Measurements from ENCODE around the gene EBF3.

Gene EBF3

GRCh38 chr10:129870961-129871621 is 93.0 kb downstream of the EBF3 start:
- Mint-ChIP-seq H3K36me3 (ENCODE audit: low read depth) (no peaks in the 10 kb centered on the region), H3K4me1 (ENCODE audit: low read depth) (no peaks in the 10 kb centered on the region), H3K4me3 (no peak overlapping the region), H3K9me3 (no peaks in the 10 kb centered on the region), H3K27ac (no peak overlapping the region), H3K27me3 (ENCODE audit: low read depth) (no peaks in the 10 kb centered on the region)

- no peak overlapping the region for H3K27ac Mint-ChIP-seq
- no peaks in the 10 kb centered on the region for H3K27me3 Mint-ChIP-seq (ENCODE audit: low read depth)
- H3K9me3 Mint-ChIP-seq, result no peaks in the 10 kb centered on the region
- no peaks in the 10 kb centered on the region for H3K4me1 Mint-ChIP-seq (ENCODE audit: low read depth)
- no peak overlapping the region for H3K4me3 Mint-ChIP-seq
- H3K36me3 Mint-ChIP-seq (ENCODE audit: low read depth), result no peaks in the 10 kb centered on the region
These were observed 93.7 kb downstream of the EBF3 start for GRCh38 chr10:129870474-129870757.

DNA sequence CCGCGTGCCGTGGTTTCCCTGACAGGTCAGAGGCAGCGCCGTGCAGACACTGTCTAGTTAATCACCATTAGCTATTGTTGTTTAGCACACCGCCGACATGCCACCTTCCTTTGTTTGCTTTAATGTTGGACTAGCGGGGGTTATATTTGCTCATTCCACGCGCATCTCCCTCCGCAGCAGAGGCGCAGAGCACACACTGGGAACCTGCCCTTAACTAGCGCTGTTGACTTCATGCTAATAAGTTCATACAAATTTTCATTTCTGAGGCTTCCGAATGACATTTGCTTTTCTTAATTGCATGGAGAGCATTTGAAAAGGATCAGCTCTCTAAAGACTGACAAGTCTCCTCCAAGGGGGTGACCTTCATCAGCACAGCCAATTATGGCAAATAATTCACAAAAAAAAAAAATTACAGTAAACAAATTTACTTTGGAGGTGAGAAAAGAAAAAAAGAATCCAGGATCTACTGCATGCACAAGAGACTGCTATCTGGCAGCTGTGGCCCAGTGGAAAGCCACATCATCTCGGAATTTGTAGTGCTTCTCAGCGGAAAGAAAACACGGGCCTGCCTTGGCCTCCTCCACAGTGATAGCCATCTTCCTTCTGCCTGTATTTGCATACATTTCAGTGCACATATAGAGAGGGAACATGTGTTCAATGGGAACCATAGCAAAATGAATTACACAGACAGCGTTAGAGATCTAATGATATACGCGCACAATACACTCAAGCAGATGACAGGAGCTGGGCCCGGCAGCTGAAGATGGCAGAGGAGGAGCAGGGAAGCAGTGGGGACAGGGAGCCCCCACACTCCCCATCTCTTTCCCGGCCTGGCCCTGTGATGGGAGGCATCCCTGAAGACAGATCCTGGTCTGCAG is 94.2 kb downstream of the EBF3 start:
- Mint-ChIP-seq H3K36me3 (ENCODE audit: low read depth) (no peaks in the 10 kb centered on the region), H3K27me3 (ENCODE audit: low read depth) (no peaks in the 10 kb centered on the region), H3K9me3 (no peaks in the 10 kb centered on the region), H3K27ac (no peak overlapping the region), H3K4me3 (no peak overlapping the region), H3K4me1 (ENCODE audit: low read depth) (no peaks in the 10 kb centered on the region)

DNA sequence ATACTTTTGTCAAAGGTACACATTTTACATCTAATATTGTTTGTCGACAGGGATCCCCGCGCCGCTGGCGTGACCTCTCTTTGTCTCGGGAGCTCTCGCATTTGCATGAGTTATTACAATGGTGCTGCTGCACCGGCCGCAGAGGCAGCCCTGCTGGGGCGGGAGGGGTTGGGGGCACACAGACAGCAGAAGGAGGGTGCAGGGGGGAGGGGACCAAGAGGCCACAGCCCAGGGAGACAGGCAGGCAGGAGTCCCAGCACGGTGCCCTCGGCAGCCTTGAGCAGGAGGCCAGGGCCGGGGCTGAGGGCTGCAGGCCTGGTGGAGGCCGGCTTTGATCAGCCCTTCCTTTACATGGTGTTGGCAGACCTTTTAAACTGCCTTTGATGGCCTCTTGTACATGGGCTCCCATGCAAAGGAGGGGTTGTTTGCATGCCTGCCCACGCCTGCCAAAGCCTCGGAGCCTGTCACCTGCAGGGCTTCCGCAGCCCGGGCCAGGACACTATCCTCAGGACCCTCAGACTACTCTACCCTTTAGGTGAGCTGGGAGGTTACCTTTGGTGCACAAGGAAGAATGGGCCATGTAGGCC is 95.5 kb downstream of the EBF3 start:
- Mint-ChIP-seq H3K4me1 (ENCODE audit: low read depth) (no peaks in the 10 kb centered on the region), H3K4me3 (no peak overlapping the region), H3K9me3 (no peaks in the 10 kb centered on the region), H3K36me3 (ENCODE audit: low read depth) (no peaks in the 10 kb centered on the region), H3K27ac (no peak overlapping the region), H3K27me3 (ENCODE audit: low read depth) (no peaks in the 10 kb centered on the region)

- Mint-ChIP-seq H3K36me3 (ENCODE audit: low read depth) (no peaks in the 10 kb centered on the region), H3K9me3 (no peaks in the 10 kb centered on the region), H3K27me3 (ENCODE audit: low read depth) (no peaks in the 10 kb centered on the region), H3K4me3 (no peak overlapping the region), H3K27ac (no peak overlapping the region), H3K4me1 (ENCODE audit: low read depth) (no peaks in the 10 kb centered on the region)
These were observed 96.4 kb downstream of the EBF3 start for GRCh38 chr10:129867631-129868179.

DNA sequence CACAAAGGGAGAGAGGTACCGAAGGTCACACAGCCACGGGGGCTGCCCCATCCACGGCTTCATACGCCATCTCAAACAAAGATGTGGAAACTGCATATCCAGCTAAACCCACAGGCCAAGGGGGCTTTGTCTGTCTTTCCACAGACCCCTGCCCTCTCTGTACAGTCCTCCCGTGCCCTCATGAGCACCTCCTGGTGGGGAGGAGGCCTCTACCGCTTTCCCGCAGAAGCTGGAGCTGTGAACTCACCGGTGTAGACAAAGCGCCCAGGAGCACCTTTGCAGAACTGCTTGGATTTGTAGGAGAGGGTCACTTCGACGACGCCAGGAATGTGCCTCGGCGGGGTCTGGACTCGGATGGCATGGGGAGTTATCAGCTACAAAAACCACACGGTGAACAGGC is 97.2 kb downstream of the EBF3 start:
- H3K27me3 Mint-ChIP-seq (ENCODE audit: low read depth), result no peaks in the 10 kb centered on the region
- no peak overlapping the region for H3K27ac Mint-ChIP-seq
- H3K36me3 Mint-ChIP-seq (ENCODE audit: low read depth), result no peaks in the 10 kb centered on the region

GRCh38 chr10:129865960-129866359 is 98.1 kb downstream of the EBF3 start:
- no peaks in the 10 kb centered on the region for H3K4me1 Mint-ChIP-seq (ENCODE audit: low read depth)
- no peaks in the 10 kb centered on the region for H3K9me3 Mint-ChIP-seq
- no peaks in the 10 kb centered on the region for H3K36me3 Mint-ChIP-seq (ENCODE audit: low read depth)
- no peak overlapping the region for H3K27ac Mint-ChIP-seq
- no peaks in the 10 kb centered on the region for H3K27me3 Mint-ChIP-seq (ENCODE audit: low read depth)
- H3K4me3 Mint-ChIP-seq, result no peak overlapping the region

More for the DNA sequence above, 97.2 kb downstream of the EBF3 start:
- no peak overlapping the region for H3K4me3 Mint-ChIP-seq
- no peaks in the 10 kb centered on the region for H3K4me1 Mint-ChIP-seq (ENCODE audit: low read depth)
- H3K9me3 Mint-ChIP-seq, result no peaks in the 10 kb centered on the region

GRCh38 chr10:129865413-129865812 is 98.7 kb downstream of the EBF3 start:
- H3K4me1 Mint-ChIP-seq (ENCODE audit: low read depth), result no peaks in the 10 kb centered on the region
- no peaks in the 10 kb centered on the region for H3K9me3 Mint-ChIP-seq
- no peak overlapping the region for H3K4me3 Mint-ChIP-seq
- no peaks in the 10 kb centered on the region for H3K27me3 Mint-ChIP-seq (ENCODE audit: low read depth)
- no peaks in the 10 kb centered on the region for H3K36me3 Mint-ChIP-seq (ENCODE audit: low read depth)
- no peak overlapping the region for H3K27ac Mint-ChIP-seq

DNA sequence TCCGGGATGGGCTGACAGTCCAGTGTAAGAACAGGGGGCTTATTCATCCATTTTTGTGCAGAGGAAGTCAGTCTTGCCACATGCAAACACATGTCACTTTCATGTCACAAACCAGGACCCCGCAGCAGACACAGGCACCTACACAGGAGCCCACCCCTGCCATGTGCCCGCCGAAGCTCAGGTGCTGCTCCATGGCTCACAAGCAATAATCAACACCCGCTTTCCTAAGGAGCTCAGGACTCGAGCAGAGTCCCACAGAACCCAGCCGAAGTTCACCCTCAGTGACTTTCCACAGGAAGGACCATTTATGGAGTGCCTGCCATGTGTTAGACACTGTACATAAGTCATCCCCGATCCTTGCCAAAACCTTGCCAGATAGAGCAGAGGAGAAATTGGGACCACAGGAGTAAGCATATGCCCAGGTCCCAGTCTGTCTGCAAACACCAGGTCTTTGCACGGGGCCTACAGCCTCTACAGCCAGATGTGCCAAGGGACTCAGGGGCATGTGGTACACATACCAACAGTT is 99.4 kb downstream of the EBF3 start:
- Mint-ChIP-seq H3K9me3 (no peaks in the 10 kb centered on the region), H3K27me3 (ENCODE audit: low read depth) (no peaks in the 10 kb centered on the region), H3K36me3 (ENCODE audit: low read depth) (no peaks in the 10 kb centered on the region), H3K4me3 (no peak overlapping the region), H3K27ac (no peak overlapping the region), H3K4me1 (ENCODE audit: low read depth) (no peaks in the 10 kb centered on the region)

DNA sequence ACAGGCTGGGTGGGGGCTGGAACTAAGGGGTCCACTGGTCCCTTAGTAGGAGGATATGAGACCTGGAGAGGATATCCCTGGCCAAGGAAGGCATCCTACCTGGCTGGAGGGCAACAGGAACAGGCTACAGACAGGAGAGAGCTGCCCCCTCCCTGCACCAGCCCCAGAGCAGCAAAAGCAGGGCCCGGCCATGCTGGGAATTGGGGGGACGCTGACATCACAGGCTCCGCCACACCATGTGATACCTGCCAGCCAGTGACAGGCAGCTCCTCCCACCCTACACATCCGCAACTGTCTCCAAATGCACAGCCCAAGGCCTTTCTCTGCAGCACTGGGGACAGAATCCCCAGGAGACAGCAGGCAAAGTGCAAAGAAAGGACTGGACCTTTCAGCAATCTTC is 100.0 kb downstream of the EBF3 start:
- Mint-ChIP-seq H3K4me1 (ENCODE audit: low read depth) (no peaks in the 10 kb centered on the region), H3K27me3 (ENCODE audit: low read depth) (no peaks in the 10 kb centered on the region), H3K36me3 (ENCODE audit: low read depth) (no peaks in the 10 kb centered on the region), H3K9me3 (no peaks in the 10 kb centered on the region), H3K27ac (no peak overlapping the region), H3K4me3 (no peak overlapping the region)

DNA sequence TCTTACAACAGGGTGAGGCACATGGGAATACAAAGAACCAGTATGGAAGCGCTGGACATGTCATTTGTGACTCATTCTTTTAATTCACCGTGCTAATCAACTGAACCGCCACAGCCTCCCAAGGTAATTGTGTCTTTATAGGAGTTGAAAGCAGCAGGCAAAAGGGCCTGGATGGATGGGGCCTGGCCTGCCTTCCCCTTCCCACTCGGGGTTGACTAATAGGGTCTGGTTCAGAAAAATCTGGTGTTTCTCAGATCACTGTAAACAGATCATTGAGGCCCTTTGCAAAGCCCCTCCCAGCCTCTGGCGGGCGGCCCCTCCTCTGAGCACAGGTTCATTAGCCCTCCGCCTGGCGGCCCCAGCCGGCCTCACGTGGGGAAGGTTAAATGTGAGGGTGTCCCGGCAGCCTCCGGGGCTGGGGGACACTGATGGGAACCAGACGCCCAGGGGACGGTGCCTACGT is 100.8 kb downstream of the EBF3 start:
- no peak overlapping the region for H3K27ac Mint-ChIP-seq
- H3K27me3 Mint-ChIP-seq (ENCODE audit: low read depth), result no peaks in the 10 kb centered on the region
- H3K36me3 Mint-ChIP-seq (ENCODE audit: low read depth), result no peaks in the 10 kb centered on the region
- H3K4me1 Mint-ChIP-seq (ENCODE audit: low read depth), result no peaks in the 10 kb centered on the region
- H3K9me3 Mint-ChIP-seq, result no peaks in the 10 kb centered on the region
- H3K4me3 Mint-ChIP-seq, result no peak overlapping the region

DNA sequence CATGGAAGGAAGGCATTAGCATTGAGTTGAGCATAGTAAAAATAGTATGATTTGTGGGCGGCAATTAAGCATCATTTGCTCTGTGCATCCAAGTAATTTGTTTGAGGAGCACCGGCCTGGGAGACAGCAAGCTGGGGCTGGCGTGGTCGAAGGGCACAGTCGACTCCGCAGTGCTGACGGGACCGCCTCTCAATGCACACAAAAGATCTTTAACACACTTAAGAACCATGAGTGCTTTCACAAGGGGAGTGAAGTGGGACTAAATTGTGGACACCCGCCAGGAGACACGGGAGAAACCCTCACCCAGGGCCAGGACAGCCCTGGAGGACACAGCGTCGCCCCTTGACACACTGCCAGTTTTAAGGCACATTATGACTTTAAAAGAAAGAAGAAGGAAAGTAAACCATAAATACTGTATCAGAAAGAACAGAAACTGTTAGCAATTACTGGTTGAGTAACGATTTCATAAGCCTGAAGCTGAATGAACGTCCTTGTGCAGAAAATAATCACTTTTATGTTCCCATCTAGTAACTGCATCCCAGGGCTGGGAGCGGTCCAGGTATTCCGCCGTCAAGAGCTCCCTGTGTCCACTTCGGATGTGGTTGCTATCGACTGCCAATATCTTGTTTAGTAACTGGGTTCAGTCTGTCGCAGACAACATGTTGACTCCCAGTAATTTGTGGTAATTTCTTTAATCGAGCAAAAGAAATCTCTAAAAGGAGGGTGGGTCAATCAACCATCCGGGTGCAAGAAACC is 102.1 kb downstream of the EBF3 start:
- Mint-ChIP-seq H3K4me3 (no peak overlapping the region), H3K9me3 (no peaks in the 10 kb centered on the region), H3K36me3 (ENCODE audit: low read depth) (no peaks in the 10 kb centered on the region), H3K4me1 (ENCODE audit: low read depth) (no peaks in the 10 kb centered on the region), H3K27ac (no peak overlapping the region), H3K27me3 (ENCODE audit: low read depth) (no peaks in the 10 kb centered on the region)

DNA sequence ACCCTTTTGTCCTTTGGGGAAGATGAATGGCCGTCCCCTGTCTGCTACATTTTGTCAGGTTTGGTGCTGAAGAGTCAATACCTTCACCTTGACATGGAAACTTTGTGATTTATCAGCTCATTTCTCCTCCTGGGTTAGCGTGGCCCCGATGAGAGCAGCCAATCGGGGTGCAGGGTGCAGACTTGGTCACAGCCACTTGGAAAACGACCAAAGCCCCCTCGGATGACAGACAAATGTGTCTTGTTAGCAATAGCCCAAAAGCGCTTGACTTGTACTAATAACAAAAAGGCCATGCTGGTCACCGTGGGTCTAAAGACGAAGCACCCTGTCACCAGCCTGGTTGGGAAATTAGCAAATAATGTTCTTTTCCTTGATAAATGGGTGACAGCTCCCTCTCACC is 103.7 kb downstream of the EBF3 start:
- no peaks in the 10 kb centered on the region for H3K36me3 Mint-ChIP-seq (ENCODE audit: low read depth)
- H3K4me1 Mint-ChIP-seq (ENCODE audit: low read depth), result no peaks in the 10 kb centered on the region
- H3K27ac Mint-ChIP-seq, result no peak overlapping the region
- no peak overlapping the region for H3K4me3 Mint-ChIP-seq
- H3K27me3 Mint-ChIP-seq (ENCODE audit: low read depth), result no peaks in the 10 kb centered on the region
- H3K9me3 Mint-ChIP-seq, result no peaks in the 10 kb centered on the region

- Mint-ChIP-seq H3K36me3 (ENCODE audit: low read depth) (no peaks in the 10 kb centered on the region), H3K4me3 (no peak overlapping the region), H3K9me3 (no peaks in the 10 kb centered on the region), H3K27me3 (ENCODE audit: low read depth) (no peaks in the 10 kb centered on the region), H3K27ac (no peak overlapping the region), H3K4me1 (ENCODE audit: low read depth) (no peaks in the 10 kb centered on the region)
These were observed 104.5 kb downstream of the EBF3 start for GRCh38 chr10:129859536-129859935.
